Fibroblast of lung (primary cell): ENCODE data around the gene SVEP1. TPM values are rescaled to one million over a fixed set of nuclear protein-coding genes. Genes with fewer than 3 reads are reported as not detected.

Source experiments
- DNase-seq, 2 donors: peaks; one replicate each; pipeline versions ENCODE4 v3.0.0 to v3.0.0-alpha.2; 2010; ENCODE audit warnings: low read depth in 2 of 2
- H2AFZ ChIP-seq: 2 replicates; pipeline ENCODE4 v1.5.1; 2012; ENCODE audit warnings: low read length, control low read depth, inconsistent platforms
- H3K27ac ChIP-seq: 2 replicates; pipeline ENCODE4 v1.5.1; 2011; ENCODE audit warnings: low read length, control low read depth; ENCODE audit not compliant: insufficient read depth
- H3K27me3 ChIP-seq: 2 replicates; pipeline ENCODE4 v1.5.1; 2011; ENCODE audit warnings: mild to moderate bottlenecking, low read length; ENCODE audit not compliant: control insufficient read depth, insufficient read depth
- H3K36me3 ChIP-seq: 2 replicates; pipeline ENCODE4 v1.5.1; 2011; ENCODE audit warnings: low read length; ENCODE audit not compliant: control insufficient read depth, insufficient read depth
- H3K4me1 ChIP-seq: 2 replicates; pipeline ENCODE4 v1.5.1; 2011; ENCODE audit warnings: low read length; ENCODE audit not compliant: control insufficient read depth, insufficient read depth; ENCODE audit errors: extremely low read depth
- H3K4me2 ChIP-seq: 2 replicates; pipeline ENCODE4 v1.5.1; 2011; ENCODE audit warnings: low read length, control low read depth; ENCODE audit not compliant: insufficient read depth; ENCODE audit errors: extremely low read depth
- H3K4me3 ChIP-seq, 4 experiments: fragments of 200-600 bp in 1 of 4; sonication (generic) in 1 of 4; replicated peaks in 1 of 4; 2 replicates each; pipeline ENCODE4 v1.5.1; 2011 to 2016; ENCODE audit warnings: low read length in 4 of 4, low read depth in 3 of 4, mild to moderate bottlenecking in 3 of 4, control low read depth in 2 of 4, inconsistent platforms in 1 of 4, mixed read lengths in 1 of 4; ENCODE audit not compliant: insufficient read depth in 1 of 4; ENCODE audit errors: control extremely low read depth in 1 of 4
- H3K79me2 ChIP-seq: 2 replicates; pipeline ENCODE4 v1.5.1; 2012; ENCODE audit warnings: mild to moderate bottlenecking, low read length, inconsistent platforms; ENCODE audit not compliant: control insufficient read depth, insufficient read depth
- H3K9ac ChIP-seq: 2 replicates; pipeline ENCODE4 v1.5.1; 2011; ENCODE audit warnings: mild to moderate bottlenecking, low read length, control low read depth; ENCODE audit not compliant: insufficient read depth
- H3K9me3 ChIP-seq: 2 replicates; pipeline ENCODE4 v1.5.1; 2012; ENCODE audit warnings: low read depth, low read length; ENCODE audit not compliant: control insufficient read depth, insufficient read depth
- H4K20me1 ChIP-seq: 2 replicates; pipeline ENCODE4 v1.5.1; 2011; ENCODE audit warnings: low read length; ENCODE audit not compliant: control insufficient read depth, insufficient read depth; ENCODE audit errors: extremely low read depth
- CTCF ChIP-seq, 2 donors: IDR thresholded peaks in 1 of 2; conservative IDR thresholded peaks in 1 of 2; 1 replicate in 1 of 2; 2 replicates in 1 of 2; pipeline ENCODE4 v1.5.1; 2011 to 2012; ENCODE audit warnings: low read length in 2 of 2, control low read depth in 1 of 2, inconsistent platforms in 1 of 2, low read depth in 1 of 2, mild to moderate bottlenecking in 1 of 2
- EZH2 ChIP-seq: IDR thresholded peaks from 2 replicates; pipeline ENCODE4 v1.5.1; 2012; ENCODE audit warnings: low read length, control low read depth, mild to moderate bottlenecking; ENCODE audit errors: missing control alignments
- polyA plus RNA-seq, 2 donors: library from polyadenylated mRNA; depleted of rRNA in 1 of 2; stranded (reverse) in 1 of 2; unstranded in 1 of 2; fragments of >200 nt; gene quantifications; 2 replicates each; pipeline ENCODE4 v1.2.1, GENCODE V29; 2011 to 2012; ENCODE audit warnings: missing spikeins in 1 of 2
- total RNA-seq: library from RNA; depleted of rRNA; stranded (reverse); fragments of >200 nt; gene quantifications from 2 replicates; pipeline ENCODE4 v1.2.1, GENCODE V29; 2014

The SVEP1 gene
- total and polyA plus RNA-seq, 2 donors (not counting 1 experiment from before 2014, with no cell fraction given): 46.3 to 96.9 TPM

- no peak for DNase-seq
- H4K20me1 ChIP-seq: no peaks in the 10 kb centered on the region
- H3K27me3 ChIP-seq: no peaks in the 10 kb centered on the region
- no peak overlapping the region for H3K27ac ChIP-seq
- no peaks in the 10 kb centered on the region for H3K4me1 ChIP-seq
- no peak overlapping the region for H3K9ac ChIP-seq
- H3K36me3 ChIP-seq: no peaks in the 10 kb centered on the region
- no peaks in the 10 kb centered on the region for H3K79me2 ChIP-seq
- no peak for TF ChIP-seq CTCF (conservative IDR thresholded peaks at IDR 0.05 in 1 of 2, IDR thresholded peaks at IDR 0.05 in 1 of 2; ENCODE audit: low read depth in 1 of 2, low read length in 2 of 2)
- no peak for TF ChIP-seq EZH2
- H2AFZ ChIP-seq: no peak overlapping the region
- no peak overlapping the region for H3K4me3 ChIP-seq
- no peaks in the 10 kb centered on the region for H3K9me3 ChIP-seq
- no peak overlapping the region for H3K4me2 ChIP-seq
Observed at GRCh38 chr9:110465190-110465589, 114.4 kb downstream of the SVEP1 start.

GRCh38 chr9:110464321-110464720 lies 115.2 kb downstream of the SVEP1 start:
- Histone ChIP-seq H3K27me3 (no peaks in the 10 kb centered on the region), H3K9me3 (no peaks in the 10 kb centered on the region), H3K9ac (no peak overlapping the region), H2AFZ (no peak overlapping the region), H4K20me1 (no peaks in the 10 kb centered on the region), H3K4me1 (no peaks in the 10 kb centered on the region), H3K79me2 (no peaks in the 10 kb centered on the region), H3K4me2 (no peak overlapping the region), H3K36me3 (no peaks in the 10 kb centered on the region), H3K27ac (no peak overlapping the region), H3K4me3 (no peak overlapping the region)
- no peak for DNase-seq
- TF ChIP-seq EZH2: no peak

- no peak overlapping the region for H3K9ac ChIP-seq
- H2AFZ ChIP-seq: no peak overlapping the region
- no peak overlapping the region for H3K27ac ChIP-seq
- no peaks in the 10 kb centered on the region for H3K79me2 ChIP-seq
- TF ChIP-seq CTCF (conservative IDR thresholded peaks at IDR 0.05 in 1 of 2, IDR thresholded peaks at IDR 0.05 in 1 of 2; ENCODE audit: low read depth in 1 of 2, low read length in 2 of 2) (no peak), EZH2 (no peak)
- no peak for DNase-seq
- no peaks in the 10 kb centered on the region for H4K20me1 ChIP-seq
- no peaks in the 10 kb centered on the region for H3K9me3 ChIP-seq
- H3K4me2 ChIP-seq: no peak overlapping the region
- no peaks in the 10 kb centered on the region for H3K4me1 ChIP-seq
- no peaks in the 10 kb centered on the region for H3K27me3 ChIP-seq
- no peaks in the 10 kb centered on the region for H3K36me3 ChIP-seq
- no peak overlapping the region for H3K4me3 ChIP-seq
Observed at GRCh38 chr9:110463499-110463898, 116.0 kb downstream of the SVEP1 start.
